ENCODE data around the gene U2SURP. TPM values are rescaled to one million over a fixed set of nuclear protein-coding genes. Genes with fewer than 3 reads are reported as not detected.

Gene U2SURP
- total RNA-seq, 1 donor from 2014 or later: 134 TPM

DNA sequence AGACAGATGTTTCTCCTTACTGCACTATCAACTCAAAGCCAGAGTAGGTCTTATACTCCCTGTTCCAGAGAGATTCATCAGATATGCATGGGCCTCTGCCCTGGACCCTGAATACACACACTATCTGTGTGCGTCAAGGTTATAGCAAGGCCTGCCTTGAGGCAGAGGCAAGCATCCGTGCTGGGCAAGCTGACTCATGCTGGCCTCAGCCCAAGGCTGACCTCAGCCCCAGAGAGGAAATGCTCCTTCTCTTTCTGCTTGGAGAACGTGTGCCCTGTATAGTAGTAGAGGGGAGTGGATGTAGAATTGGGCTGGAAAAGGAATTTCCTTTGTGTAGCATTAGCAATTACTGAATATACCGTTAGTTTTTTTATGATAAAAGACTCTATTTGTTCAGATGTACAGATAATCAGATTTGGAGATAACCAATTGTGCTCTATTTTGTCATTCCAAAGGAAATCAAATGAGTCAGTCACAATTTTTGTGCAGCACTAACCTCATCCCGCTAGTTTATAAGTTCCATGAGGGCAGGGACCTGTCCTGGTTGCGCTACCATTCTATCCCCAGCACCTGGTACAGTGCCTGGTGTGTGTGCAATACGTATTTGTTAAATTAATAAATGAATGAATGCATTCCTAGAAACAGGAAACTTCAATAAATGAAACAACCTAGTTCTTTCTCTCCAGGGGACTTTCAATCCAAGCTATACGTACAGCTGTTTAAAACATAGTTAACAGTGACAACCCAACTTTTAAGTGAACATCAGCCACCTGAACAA lies 24.6 kb upstream of the U2SURP start:
- intact Hi-C loops (cut with micrococcal nuclease): no loop called here

DNA sequence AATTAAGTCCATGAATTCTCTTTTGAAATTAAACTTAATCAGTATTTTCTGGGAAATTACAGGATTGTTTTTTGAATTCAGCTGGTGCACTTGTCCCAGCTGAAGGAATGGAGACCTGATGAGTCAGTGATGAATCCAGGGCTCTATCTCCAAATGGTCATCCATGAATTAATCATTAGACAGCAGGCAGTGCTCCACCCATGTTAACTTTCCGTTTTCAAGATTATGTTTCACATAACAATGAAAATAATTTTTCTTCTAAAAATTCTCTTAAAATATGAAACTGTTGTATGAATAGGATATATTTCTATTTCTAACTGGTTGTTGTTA lies 24.0 kb upstream of the U2SURP start:
- intact Hi-C loops (cut with micrococcal nuclease): no loop called here

DNA sequence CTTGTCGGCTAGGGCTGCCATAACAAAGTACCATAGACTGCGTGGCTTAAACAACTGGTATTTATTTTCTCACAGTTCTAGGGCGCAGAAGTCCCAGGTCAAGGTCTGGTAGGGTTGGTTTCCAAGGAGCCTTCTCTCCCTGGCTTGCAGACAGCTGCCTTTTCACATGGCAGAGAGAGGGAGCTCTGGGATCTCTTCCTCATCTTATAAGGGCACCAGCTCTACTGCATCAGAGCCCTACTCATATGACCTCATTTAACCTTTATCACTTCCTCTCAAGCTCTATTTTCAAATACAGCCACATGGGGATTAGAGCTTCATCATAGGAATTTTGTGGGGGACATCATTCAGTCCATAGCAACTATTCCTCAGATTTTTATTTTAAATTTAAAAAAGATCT lies 20.3 kb upstream of the U2SURP start:
- intact Hi-C loops (cut with micrococcal nuclease): loop anchor here (10.0 kb wide), 1 partner anchor 856 kb away; no protein-coding TSS in a partner anchor

DNA sequence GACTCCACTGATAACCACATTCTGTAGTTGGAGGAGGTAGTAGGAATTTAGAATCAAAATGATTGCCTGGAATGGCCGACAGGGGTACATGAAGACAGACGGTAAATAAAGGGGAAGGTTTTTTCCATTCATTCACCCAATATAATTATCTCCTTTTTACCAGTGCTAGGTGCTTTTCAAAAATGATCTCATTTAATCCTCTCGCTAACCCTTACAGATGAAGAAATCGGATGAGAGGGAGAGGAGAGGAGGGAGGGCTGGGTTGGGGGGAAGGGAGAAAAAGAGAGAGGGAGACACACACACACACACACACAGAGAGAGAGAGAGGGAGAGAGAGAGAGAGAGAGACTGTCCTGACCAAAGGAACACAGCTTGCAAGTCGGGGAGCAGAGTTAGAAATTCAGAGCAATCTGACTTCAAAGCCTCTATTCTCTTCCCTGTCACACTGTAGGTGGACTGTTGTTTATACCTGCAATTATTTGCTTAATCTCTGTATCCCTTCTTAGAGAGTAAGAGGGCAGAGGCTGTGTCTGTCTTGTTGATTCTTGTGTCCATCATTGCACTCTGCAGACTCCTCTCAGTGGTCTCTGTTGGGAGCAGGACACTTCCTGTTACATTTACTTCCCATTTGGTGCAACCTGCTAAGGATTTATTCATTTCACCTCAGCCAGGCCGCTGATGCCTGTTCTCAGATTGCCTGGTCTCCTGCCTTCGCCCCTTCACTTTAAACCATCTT lies 19.2 kb upstream of the U2SURP start:
- intact Hi-C loops (cut with micrococcal nuclease): loop anchor here (10.0 kb wide), 1 partner anchor 857 kb away; no protein-coding TSS in a partner anchor

- intact Hi-C loops (cut with micrococcal nuclease): loop anchor here (10.0 kb wide), 1 partner anchor 859 kb away; no protein-coding TSS in a partner anchor
These were observed 18.1 kb upstream of the U2SURP start for GRCh38 chr3:142983318-142983717.

GRCh38 chr3:142984255-142984654 lies 17.1 kb upstream of the U2SURP start:
- intact Hi-C loops (cut with micrococcal nuclease): loop anchor here (10.0 kb wide), 1 partner anchor 859 kb away; no protein-coding TSS in a partner anchor

DNA sequence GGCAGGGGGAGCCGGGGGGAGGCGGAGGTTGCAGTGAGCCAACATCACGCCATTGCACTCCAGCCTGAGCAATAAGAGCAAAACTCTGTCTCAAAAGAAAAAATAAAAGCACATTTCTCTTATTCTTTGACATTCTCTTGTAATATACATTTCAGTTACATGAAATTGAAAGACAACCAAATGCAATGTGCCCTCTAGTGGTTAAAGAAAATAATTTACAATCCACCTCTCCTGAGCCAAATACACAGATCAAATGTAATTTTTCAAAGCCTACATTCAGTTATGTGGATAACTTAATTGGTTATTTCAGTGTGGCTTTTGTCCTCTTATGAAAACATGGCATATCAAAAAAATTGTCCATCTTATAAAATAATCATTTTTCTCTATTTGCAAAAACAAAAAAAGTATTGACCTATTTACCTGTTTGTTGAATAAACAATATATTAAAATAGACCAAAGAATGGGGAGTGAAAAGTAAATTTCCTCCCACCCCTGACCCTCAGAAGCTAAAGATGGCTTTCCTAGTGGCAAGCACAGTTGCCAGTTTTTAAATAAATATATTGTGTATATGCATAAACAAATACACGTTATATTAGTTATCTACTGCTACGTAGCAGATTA lies 14.2 kb upstream of the U2SURP start:
- intact Hi-C loops (cut with micrococcal nuclease): loop anchor here (2.0 to 10.0 kb wide), 3 partner anchors 56 to 862 kb away; no protein-coding TSS in a partner anchor

DNA sequence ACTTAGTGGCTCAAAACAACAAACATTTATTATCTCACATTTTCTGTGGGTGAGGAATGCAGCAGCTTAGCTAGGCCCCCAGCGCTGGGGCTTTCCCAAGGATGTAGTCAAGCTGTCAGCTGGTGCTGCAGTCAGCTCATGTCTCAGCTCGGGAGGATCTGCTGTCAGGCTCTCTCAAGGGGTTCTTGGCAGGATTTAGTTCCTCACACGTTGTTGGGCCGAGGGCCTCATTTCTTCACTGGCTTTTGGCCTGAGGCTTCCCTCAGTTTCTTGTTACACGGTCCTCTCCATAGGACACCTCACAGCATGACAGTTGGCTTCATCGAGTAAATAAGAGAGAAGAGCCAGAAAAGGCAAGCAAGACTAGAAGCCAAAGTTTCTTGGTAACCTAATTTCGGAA lies 13.7 kb upstream of the U2SURP start:
- intact Hi-C loops (cut with micrococcal nuclease): loop anchor here (2.0 to 10.0 kb wide), 3 partner anchors 57 to 863 kb away; no protein-coding TSS in a partner anchor

GRCh38 chr3:142988221-142988620 lies 13.1 kb upstream of the U2SURP start:
- intact Hi-C loops (cut with micrococcal nuclease): loop anchor here (10.0 kb wide), 1 partner anchor 863 kb away; no protein-coding TSS in a partner anchor

GRCh38 chr3:142988826-142989225 lies 12.5 kb upstream of the U2SURP start:
- intact Hi-C loops (cut with micrococcal nuclease): loop anchor here (10.0 kb wide), 1 partner anchor 864 kb away; no protein-coding TSS in a partner anchor

GRCh38 chr3:142990721-142991120 lies 10.6 kb upstream of the U2SURP start:
- intact Hi-C loops (cut with micrococcal nuclease): loop anchor here (5.0 kb wide), 2 partner anchors 148 to 403 kb away; no protein-coding TSS in a partner anchor

DNA sequence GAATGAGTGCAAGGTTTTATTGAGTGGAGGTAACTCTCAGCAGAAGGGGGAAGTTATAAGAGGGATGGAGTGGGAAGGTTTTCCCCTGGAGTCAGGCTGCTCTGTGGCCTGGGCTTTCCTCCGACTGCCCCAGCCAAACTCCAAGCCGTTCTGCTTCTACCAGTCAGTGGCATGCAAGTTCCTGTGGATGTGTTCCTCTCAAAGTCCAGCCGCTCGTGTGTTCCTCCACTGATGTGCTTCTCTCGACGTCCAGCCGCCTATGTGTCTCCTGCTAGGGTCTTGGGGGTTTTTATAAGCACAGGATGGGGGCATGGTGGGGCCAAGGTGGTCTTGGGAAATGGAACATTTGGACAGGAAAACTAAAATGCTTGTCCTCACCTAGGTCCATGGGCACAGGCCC lies 9.0 kb upstream of the U2SURP start:
- intact Hi-C loops (cut with micrococcal nuclease): loop anchor here (5.0 kb wide), 2 partner anchors 150 to 405 kb away; no protein-coding TSS in a partner anchor

DNA sequence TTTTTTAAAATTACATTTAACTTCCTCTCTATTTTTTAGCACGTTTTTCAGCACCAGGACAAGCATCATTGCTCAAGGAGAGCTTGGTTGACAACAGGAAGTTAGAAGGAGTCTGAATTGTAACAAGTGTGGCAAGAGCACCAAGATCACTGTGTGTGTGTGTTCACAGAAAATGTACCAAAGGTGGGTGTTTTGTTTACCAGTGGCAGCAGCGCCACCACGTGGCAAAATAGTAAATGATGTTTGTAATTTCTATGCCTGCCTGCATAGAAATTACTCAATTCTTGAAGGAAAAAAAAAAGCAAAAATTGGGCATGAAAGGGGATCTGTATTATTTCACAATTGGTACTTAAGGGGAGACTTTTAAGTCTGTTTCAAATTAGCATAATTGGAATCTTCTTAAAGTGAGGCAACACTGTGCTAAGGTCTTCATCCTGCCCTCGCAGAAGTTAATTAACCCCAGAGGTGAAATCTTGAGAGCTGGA lies 7.4 kb upstream of the U2SURP start:
- intact Hi-C loops (cut with micrococcal nuclease): loop anchor here (2.0 to 5.0 kb wide), 3 partner anchors 152 to 407 kb away; no protein-coding TSS in a partner anchor

GRCh38 chr3:142997330-142997729 lies 4.0 kb upstream of the U2SURP start:
- intact Hi-C loops (cut with micrococcal nuclease): no loop called here

DNA sequence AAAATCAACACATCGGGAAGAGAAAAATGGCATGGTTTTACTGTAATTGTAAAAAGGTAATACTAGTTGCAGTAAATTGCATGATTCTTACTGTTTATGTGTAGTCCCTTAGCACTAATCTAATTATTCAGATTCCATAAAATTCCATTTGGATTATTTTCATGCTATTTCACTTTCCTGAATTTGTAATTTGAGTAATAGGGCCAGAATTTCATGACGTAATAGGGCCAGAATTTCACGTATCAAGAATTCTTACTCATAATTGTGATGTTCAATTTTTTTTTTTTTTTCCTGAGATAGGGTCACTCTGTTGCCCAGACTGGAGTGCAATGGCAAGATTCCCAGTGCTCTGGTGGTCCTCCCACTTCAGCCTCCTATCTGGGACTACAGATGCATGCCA lies 2.9 kb upstream of the U2SURP start:
- intact Hi-C loops (cut with micrococcal nuclease): no loop called here

- intact Hi-C loops (cut with micrococcal nuclease): loop anchor here (5.0 kb wide), 3 partner anchors 167 to 1263 kb away; partner anchors contain the start of genes PLS1 and RNF7
These were observed 1.5 kb upstream of the U2SURP start for GRCh38 chr3:142999881-143000280.

DNA sequence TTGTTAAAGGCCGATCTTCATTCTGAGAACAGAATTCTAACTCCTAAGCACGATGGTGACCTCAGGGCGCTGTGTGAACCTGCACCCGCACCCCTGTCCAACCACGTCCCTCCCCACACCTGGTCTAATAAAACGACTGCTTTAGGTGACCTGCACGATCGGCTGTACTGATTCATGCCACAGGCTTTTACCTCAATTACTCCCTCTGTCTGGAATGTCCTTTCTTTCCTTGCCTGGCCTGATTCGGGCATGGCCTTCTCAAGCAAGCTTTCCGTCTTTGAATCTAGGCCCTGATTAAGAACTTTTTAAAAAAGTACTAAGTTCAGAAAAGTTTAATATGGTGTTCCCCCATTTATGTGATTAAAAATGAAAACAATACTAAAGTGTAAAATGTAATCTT lies 842 bp upstream of the U2SURP start:
- intact Hi-C loops (cut with micrococcal nuclease): loop anchor here (5.0 kb wide), 3 partner anchors 167 to 1263 kb away; partner anchors contain the start of genes PLS1 and RNF7

DNA sequence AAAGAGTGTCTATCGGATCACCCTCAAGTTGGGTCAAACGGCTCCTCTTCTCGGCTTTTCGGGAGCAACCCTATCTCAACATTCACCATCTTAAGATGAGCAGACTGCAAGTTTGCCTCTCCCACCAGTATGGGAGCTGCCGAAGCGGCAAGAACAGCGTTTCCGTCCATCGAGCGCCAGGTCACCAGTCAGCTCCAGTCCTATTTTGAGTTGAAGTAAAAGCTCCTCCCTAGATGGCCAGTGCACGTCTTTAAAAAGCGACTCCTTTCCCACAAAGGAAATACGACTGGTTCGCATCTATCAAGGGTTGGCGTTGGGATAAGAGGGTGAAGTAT lies 369 bp upstream of the U2SURP start:
- intact Hi-C loops (cut with micrococcal nuclease): loop anchor here (1.0 to 5.0 kb wide), 10 partner anchors 119 to 1264 kb away; partner anchors contain the start of genes ATR, PLS1, RNF7 and SLC9A9

DNA sequence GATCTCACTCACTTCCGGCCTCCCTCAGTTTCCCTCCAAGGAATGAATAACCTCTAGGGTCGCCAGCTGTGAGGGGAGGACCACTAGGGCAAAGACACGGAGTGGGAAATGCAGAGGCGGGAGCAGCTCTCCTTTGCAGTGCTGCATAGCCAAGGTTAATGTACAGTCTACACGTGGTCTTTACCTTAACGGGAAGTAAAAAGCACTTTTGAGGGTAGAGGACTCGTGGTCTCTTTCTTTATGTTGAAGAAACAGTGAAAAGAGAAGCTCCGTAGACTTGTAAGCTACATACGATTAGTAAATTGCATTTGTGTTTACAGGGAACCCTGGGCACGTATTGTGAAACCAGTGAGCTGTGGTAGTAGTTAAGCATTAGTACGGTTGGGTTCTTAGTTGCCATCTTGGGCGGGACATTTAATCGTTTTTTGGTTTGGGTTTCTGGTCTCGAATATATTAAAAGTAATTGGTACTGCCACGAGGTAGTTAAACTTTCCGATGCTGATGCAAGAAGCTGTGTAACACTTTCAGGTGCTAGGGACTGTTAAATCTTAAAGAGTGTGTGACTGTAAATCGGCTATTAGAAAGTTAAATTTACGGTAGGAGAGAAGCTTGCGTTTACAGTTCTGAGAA lies 828 bp downstream of the U2SURP start:
- intact Hi-C loops (cut with micrococcal nuclease): loop anchor here (2.0 to 5.0 kb wide), 5 partner anchors 15 to 1515 kb away; partner anchors contain the start of genes PLS1, RASA2 and RNF7

DNA sequence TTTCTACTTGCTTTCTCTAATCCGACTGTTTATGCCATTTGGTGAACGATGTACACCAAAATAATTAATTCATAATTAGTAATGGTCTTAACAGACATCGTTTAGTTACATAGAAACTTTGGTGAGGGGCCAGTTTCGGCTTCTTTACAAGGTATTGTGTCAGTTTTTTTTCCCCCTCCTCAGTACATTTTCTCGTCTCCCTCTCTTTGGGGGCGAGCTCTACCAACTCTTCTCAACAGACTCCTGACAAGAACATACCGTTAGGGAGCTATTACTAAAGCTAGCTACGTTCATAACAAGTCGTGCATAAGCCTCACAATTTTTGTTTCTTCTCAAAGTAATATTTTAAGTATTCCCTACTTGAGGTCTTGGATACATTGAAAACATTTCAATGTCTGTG lies 1.4 kb downstream of the U2SURP start:
- intact Hi-C loops (cut with micrococcal nuclease): loop anchor here (2.0 to 5.0 kb wide), 5 partner anchors 14 to 1516 kb away; partner anchors contain the start of genes PLS1, RASA2 and RNF7

Data from T-helper 2 cell treated with Interferon-gamma antibody and Interleukin-4, amounts not matched to agents 100 ng/mL and 5 ng/mL, for 36 hours (primary cell).